Activated B cell treated with CpG ODN at 0.5 μM for 24 hours (primary cell): Measurements from ENCODE around the gene COQ5. TPM values are rescaled to one million over a fixed set of nuclear protein-coding genes. Genes with fewer than 3 reads are reported as not detected.

ENCODE experiments used
- ATAC-seq: fragments of 200-7000 bp; cut with Tn5 transposase; one replicate; pipeline ENCODE4 v1.10.0; 2021; ENCODE audit warnings: low read depth, mild to moderate bottlenecking, moderate library complexity
- CTCF ChIA-PET: fragments of 350-600 bp; sonication (Branson Sonifier 250); formaldehyde crosslinking; loops from one replicate; lab custom pipeline; 2021; ENCODE audit warnings: antibody characterized with exemption; lab: Charles Lee
- POLR2A ChIA-PET: fragments of 350-600 bp; sonication (Branson Sonifier 250); formaldehyde crosslinking; loops from one replicate; lab custom pipeline; 2021; ENCODE audit warnings: antibody characterized with exemption; lab: Charles Lee
- DNase-seq: peaks from one replicate; pipeline ENCODE4 v3.0.0; 2022
- H3K27ac Mint-ChIP-seq: one replicate; pipeline ENCODE4 v1.8.0; 2020; ENCODE audit warnings: mixed read lengths
- H3K27me3 Mint-ChIP-seq: one replicate; pipeline ENCODE4 v1.8.0; 2021; ENCODE audit warnings: mixed read lengths
- H3K36me3 Mint-ChIP-seq: one replicate; pipeline ENCODE4 v1.8.0; 2021; ENCODE audit warnings: low read depth, mixed read lengths
- H3K4me1 Mint-ChIP-seq: one replicate; pipeline ENCODE4 v1.8.0; 2021; ENCODE audit warnings: mixed read lengths
- H3K4me3 Mint-ChIP-seq: one replicate; pipeline ENCODE4 v1.8.0; 2020; ENCODE audit warnings: mild to moderate bottlenecking, mixed read lengths
- H3K9me3 Mint-ChIP-seq: one replicate; pipeline ENCODE4 v1.8.0; 2020; ENCODE audit warnings: mixed read lengths
- intact Hi-C: fragments of 100-400 bp; cut with micrococcal nuclease; formaldehyde crosslinking; loops from one replicate; pipeline ENCODE4 v1.15.1; 2024
- total RNA-seq: library from RNA; stranded (reverse); gene quantifications from 2 replicates; pipeline ENCODE4 v1.2.3, GENCODE V29; 2022
- TF ChIP-seq, protein P1 (sequence below): fragments of 200-600 bp; IDR thresholded peaks from one replicate; pipeline ENCODE4 v1.8.0; 2022; ENCODE audit warnings: antibody characterized with exemption, mild to moderate bottlenecking

The COQ5 gene
- total RNA-seq, 1 donor from 2014 or later: 29.5 TPM

DNA sequence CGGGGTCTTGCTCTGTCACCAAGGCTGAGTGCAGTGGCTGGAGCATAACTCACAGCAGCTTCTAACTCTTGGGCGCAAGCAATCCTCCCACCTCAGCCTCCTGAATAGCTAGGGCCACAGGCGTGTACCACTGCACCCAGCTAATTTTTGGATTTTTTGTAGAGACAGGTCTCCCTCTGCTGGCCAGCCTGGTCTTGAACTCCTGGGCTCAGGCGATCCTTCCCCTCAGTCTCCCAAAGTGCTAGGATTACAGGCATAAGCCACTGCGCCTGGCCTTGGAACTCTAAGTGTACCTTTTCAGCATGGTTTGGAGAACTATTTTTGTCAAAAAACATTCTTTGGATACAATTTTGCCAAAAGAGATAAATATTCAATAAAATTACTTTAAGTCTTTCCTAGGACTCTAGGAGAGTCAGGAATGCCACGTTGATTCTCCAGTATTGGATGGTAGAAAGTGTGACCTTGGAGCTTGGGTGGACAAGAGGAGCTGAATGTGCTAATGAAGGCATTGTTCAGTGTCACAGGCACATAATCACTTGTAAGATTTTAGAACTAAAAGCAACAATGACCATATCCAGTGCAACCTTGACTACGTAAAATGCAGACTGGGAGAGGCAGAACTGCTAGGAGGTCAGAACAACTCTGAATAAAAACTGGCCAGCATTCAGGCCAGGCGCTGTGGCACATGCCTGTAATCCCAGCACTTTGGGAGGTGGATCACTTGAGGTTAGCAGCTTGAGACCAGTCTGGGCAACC is 62.2 kb downstream of the COQ5 start:
- H3K9me3 Mint-ChIP-seq: no peaks in the 10 kb centered on the region
- TF ChIP-seq, protein P1, sequence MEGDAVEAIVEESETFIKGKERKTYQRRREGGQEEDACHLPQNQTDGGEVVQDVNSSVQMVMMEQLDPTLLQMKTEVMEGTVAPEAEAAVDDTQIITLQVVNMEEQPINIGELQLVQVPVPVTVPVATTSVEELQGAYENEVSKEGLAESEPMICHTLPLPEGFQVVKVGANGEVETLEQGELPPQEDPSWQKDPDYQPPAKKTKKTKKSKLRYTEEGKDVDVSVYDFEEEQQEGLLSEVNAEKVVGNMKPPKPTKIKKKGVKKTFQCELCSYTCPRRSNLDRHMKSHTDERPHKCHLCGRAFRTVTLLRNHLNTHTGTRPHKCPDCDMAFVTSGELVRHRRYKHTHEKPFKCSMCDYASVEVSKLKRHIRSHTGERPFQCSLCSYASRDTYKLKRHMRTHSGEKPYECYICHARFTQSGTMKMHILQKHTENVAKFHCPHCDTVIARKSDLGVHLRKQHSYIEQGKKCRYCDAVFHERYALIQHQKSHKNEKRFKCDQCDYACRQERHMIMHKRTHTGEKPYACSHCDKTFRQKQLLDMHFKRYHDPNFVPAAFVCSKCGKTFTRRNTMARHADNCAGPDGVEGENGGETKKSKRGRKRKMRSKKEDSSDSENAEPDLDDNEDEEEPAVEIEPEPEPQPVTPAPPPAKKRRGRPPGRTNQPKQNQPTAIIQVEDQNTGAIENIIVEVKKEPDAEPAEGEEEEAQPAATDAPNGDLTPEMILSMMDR: no peak
- no peak for DNase-seq
- H3K27ac Mint-ChIP-seq: no peak overlapping the region
- POLR2A ChIA-PET: interaction anchor here (0.6 to 3.5 kb wide), 3 partner anchors 31 to 266 kb away, joined by 3 to 39 read pairs (median 3); partner anchors contain the start of genes RNU4-1, RNU4-2 and RPLP0
- CTCF ChIA-PET: interaction anchor here (0.7 to 2.1 kb wide), 4 partner anchors 14 to 112 kb away, joined by 3 to 6 read pairs (median 4); no protein-coding TSS in a partner anchor
- no peak overlapping the region for H3K4me3 Mint-ChIP-seq
- H3K4me1 Mint-ChIP-seq: peaks cover 33% of the 10 kb centered on the region
- intact Hi-C loops: loop anchor here (1.0 kb wide), 2 partner anchors 110 to 141 kb away; no protein-coding TSS in a partner anchor
- H3K27me3 Mint-ChIP-seq: no peaks in the 10 kb centered on the region
- peaks cover 56% of the 10 kb centered on the region for H3K36me3 Mint-ChIP-seq
- ATAC-seq: no peak

- TF ChIP-seq, protein P1: no peak
- ChIA-PET CTCF (interaction anchor here (1.4 to 2.1 kb wide), 2 partner anchors 25 to 109 kb away, joined by 3 to 6 read pairs; no protein-coding TSS in a partner anchor), POLR2A (no interaction called here)
- Mint-ChIP-seq H3K27ac (no peak overlapping the region), H3K9me3 (no peaks in the 10 kb centered on the region), H3K4me3 (no peak overlapping the region), H3K27me3 (no peaks in the 10 kb centered on the region), H3K4me1 (peaks cover 33% of the 10 kb centered on the region), H3K36me3 (peaks cover 63% of the 10 kb centered on the region)
- DNase-seq (no peak), ATAC-seq (no peak)
- intact Hi-C loops: loop anchor here (1.0 kb wide), 2 partner anchors 109 to 140 kb away; no protein-coding TSS in a partner anchor
These were observed 63.2 kb downstream of the COQ5 start for GRCh38 chr12:120465756-120466155.

GRCh38 chr12:120463712-120464111 is 65.2 kb downstream of the COQ5 start:
- Mint-ChIP-seq H3K9me3 (no peaks in the 10 kb centered on the region), H3K4me1 (peaks cover 27% of the 10 kb centered on the region), H3K27me3 (no peaks in the 10 kb centered on the region), H3K27ac (no peak overlapping the region), H3K4me3 (no peak overlapping the region), H3K36me3 (peaks cover 82% of the 10 kb centered on the region)
- ATAC-seq (no peak), DNase-seq (no peak)
- ChIA-PET POLR2A (interaction anchor here (1.4 kb wide), 1 partner anchor 10 kb away, joined by 3 read pairs; no protein-coding TSS in a partner anchor), CTCF (interaction anchor here (0.9 to 1.2 kb wide), 2 partner anchors 9 to 11 kb away, joined by 3 read pairs; no protein-coding TSS in a partner anchor)
- intact Hi-C loops: no loop called here
- TF ChIP-seq, protein P1: no peak

DNA sequence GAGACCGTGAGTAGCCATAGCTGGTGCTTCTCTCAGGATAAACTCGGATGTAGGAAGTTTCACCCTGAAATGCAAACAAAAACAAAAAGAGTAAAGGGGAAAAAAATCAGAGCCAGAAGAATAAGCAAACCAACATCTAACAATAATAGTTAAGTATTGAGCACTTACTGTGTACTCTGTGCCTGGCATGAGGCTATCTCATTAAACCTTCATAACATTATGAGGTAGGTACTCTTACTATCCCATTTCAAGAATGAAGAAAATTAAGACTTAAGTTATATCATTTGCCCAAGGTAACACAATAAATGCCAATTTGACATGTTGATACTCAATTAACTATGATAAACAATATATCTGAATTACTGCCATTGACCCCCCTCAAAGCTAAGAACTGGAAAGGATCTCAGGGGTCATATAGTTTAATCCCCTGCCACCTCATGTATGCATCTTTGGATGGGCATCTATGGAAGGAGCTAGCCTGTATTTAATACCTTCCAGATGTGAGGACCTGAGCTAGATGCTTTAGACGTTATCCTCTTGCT is 66.8 kb downstream of the COQ5 start:
- ATAC-seq (no peak), DNase-seq (no peak)
- no peak overlapping the region for H3K4me3 Mint-ChIP-seq
- peaks cover 83% of the 10 kb centered on the region for H3K36me3 Mint-ChIP-seq
- no peaks in the 10 kb centered on the region for H3K9me3 Mint-ChIP-seq
- H3K27me3 Mint-ChIP-seq: no peaks in the 10 kb centered on the region
- TF ChIP-seq, protein P1: no peak
- H3K27ac Mint-ChIP-seq: no peak overlapping the region
- CTCF ChIA-PET: no interaction called here
- POLR2A ChIA-PET: interaction anchor here (0.6 kb wide), 1 partner anchor 10 kb away, joined by 4 read pairs; no protein-coding TSS in a partner anchor
- peaks cover 16% of the 10 kb centered on the region for H3K4me1 Mint-ChIP-seq
- intact Hi-C loops: no loop called here

DNA sequence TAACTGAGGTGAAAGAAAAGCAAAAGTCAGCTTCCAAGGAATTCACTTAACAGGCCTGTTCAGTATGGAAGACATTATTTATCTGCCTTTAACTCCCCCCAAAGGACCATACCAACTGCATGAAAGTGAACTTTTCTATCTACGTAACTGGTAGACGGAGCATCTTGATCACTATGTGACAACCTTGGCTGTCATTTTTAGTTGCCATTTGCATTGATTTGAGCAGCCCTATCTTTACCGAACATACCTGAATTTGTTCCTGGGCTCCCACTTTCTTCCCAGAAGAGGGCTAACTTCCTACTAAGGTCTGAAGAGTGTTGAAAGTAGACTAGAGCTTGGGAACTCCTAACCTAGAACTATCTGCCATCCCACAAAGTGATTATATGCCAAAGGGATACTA is 68.8 kb downstream of the COQ5 start:
- ChIA-PET CTCF (no interaction called here), POLR2A (interaction anchor here (0.6 to 0.7 kb wide), 2 partner anchors 25 to 83 kb away, joined by 4 to 9 read pairs; no protein-coding TSS in a partner anchor)
- DNase-seq: no peak
- TF ChIP-seq, protein P1: no peak
- no peaks in the 10 kb centered on the region for H3K27me3 Mint-ChIP-seq
- no peaks in the 10 kb centered on the region for H3K9me3 Mint-ChIP-seq
- no peak overlapping the region for H3K4me3 Mint-ChIP-seq
- peaks cover 2% of the 10 kb centered on the region for H3K4me1 Mint-ChIP-seq
- H3K36me3 Mint-ChIP-seq: peaks cover 87% of the 10 kb centered on the region
- H3K27ac Mint-ChIP-seq: no peak overlapping the region
- intact Hi-C loops: no loop called here
- ATAC-seq: no peak
